Right lobe of liver (tissue), 4 donors: ENCODE data around the gene ZFYVE1.

Experiments used
- CTCF ChIP-seq, 4 donors: fragments of 200-600 bp in 3 of 4; fragments of 450-650 bp in 1 of 4; IDR thresholded peaks; one replicate each; pipeline versions ENCODE4 v1.5.1 to v1.8.0; 2016 to 2022; ENCODE audit warnings: antibody characterized with exemption in 4 of 4, mild to moderate bottlenecking in 2 of 4
- POLR2A ChIP-seq: fragments of 450-650 bp; IDR thresholded peaks from one replicate; pipeline ENCODE4 v1.6.1; 2017; ENCODE audit warnings: antibody characterized with exemption, mild to moderate bottlenecking
- donor health status: DM: no; HTN: no; CAD: no.
- donor health status: DM: no; HTN: no; CAD: no.
- donor health status: DM: no; HTN: yes; CAD: no.

- TF ChIP-seq POLR2A (no peak), CTCF (IDR thresholded peaks at IDR 0.05) (no peak)
Measured at GRCh38 chr14:72939630-72940029, 87.3 kb downstream of the ZFYVE1 start.
